Natural killer cell (primary cell): ENCODE measurements around the gene AP1S2. TPM values are rescaled to one million over a fixed set of nuclear protein-coding genes. Genes with fewer than 3 reads are reported as not detected.

Experiments used
- ATAC-seq, 3 donors: fragments of 150-1000 bp in 2 of 3; fragments of 200-7000 bp in 1 of 3; cut with Tn5 transposase; 1 replicate in 1 of 3; 2 replicates in 2 of 3; pipeline ENCODE4 v1.10.0; 2021; ENCODE audit warnings: mild to moderate bottlenecking in 2 of 3, moderate library complexity in 2 of 3
- DNase-seq, 2 donors: peaks; one replicate each; pipeline versions ENCODE4 v3.0.0 to v3.0.0-alpha.2; 2013 to 2021; ENCODE audit warnings: mixed read lengths in 1 of 2
- H3K27ac ChIP-seq: one replicate; pipeline ENCODE4 v1.5.1; 2013; ENCODE audit warnings: mild to moderate bottlenecking, low read length
- H3K27me3 ChIP-seq: one replicate; pipeline ENCODE4 v1.6.1; 2013; ENCODE audit warnings: low read length; ENCODE audit not compliant: control insufficient read depth, insufficient read depth
- H3K36me3 ChIP-seq: one replicate; pipeline ENCODE4 v1.6.1; 2013; ENCODE audit warnings: low read length; ENCODE audit not compliant: control insufficient read depth, insufficient read depth
- H3K4me1 ChIP-seq: one replicate; pipeline ENCODE4 v1.6.1; 2013; ENCODE audit warnings: low read length; ENCODE audit not compliant: control insufficient read depth, insufficient read depth
- H3K4me3 ChIP-seq: one replicate; pipeline ENCODE4 v1.5.1; 2013; ENCODE audit warnings: low read length
- H3K9me3 ChIP-seq: one replicate; pipeline ENCODE4 v1.6.1; 2013; ENCODE audit warnings: low read length; ENCODE audit not compliant: control insufficient read depth, insufficient read depth
- H3K27ac Mint-ChIP-seq, 2 donors: one replicate each; pipeline ENCODE4 v1.8.0; 2022; ENCODE audit warnings: mild to moderate bottlenecking in 2 of 2, mixed read lengths in 2 of 2, moderate library complexity in 1 of 2
- H3K27me3 Mint-ChIP-seq, 2 donors: one replicate each; pipeline ENCODE4 v1.8.0; 2022; ENCODE audit warnings: low read depth in 2 of 2, mixed read lengths in 2 of 2
- H3K36me3 Mint-ChIP-seq: one replicate; pipeline ENCODE4 v1.8.0; 2022; ENCODE audit warnings: mixed read lengths
- H3K4me1 Mint-ChIP-seq, 2 donors: one replicate each; pipeline ENCODE4 v1.8.0; 2022; ENCODE audit warnings: mixed read lengths in 2 of 2
- H3K4me3 Mint-ChIP-seq: one replicate; pipeline ENCODE4 v1.8.0; 2022; ENCODE audit warnings: mild to moderate bottlenecking, moderate library complexity, mixed read lengths
- H3K9me3 Mint-ChIP-seq, 2 donors: one replicate each; pipeline ENCODE4 v1.8.0; 2022; ENCODE audit warnings: mixed read lengths in 2 of 2
- WGBS: methylation state at CpG from one replicate; pipeline ENCODE4 v1.1.7; 2013; ENCODE audit warnings: missing lambda C conversion rate; ENCODE audit not compliant: insufficient coverage; 5-methylcytosine and 5-hydroxymethylcytosine counted together
- intact Hi-C: fragments of 100-400 bp; cut with micrococcal nuclease; formaldehyde crosslinking; loops from one replicate; pipeline ENCODE4 v1.14.2; 2022
- total RNA-seq, 4 donors: library from RNA; stranded (reverse); fragments of 120-200 nt in 1 of 4; gene quantifications; one replicate each; pipeline versions ENCODE4 v1.2.3 to v1.2.4, GENCODE V29; 2013 to 2022
- TF ChIP-seq, protein P1 (sequence below): fragments of 200-600 bp; IDR thresholded peaks from one replicate; pipeline ENCODE4 v1.8.0; 2022; ENCODE audit warnings: antibody characterized with exemption

Gene AP1S2
- total RNA-seq, 3 donors from 2014 or later (not counting 1 experiment from before 2014, with no cell fraction given), result 21.0 to 30.8 (median 25.9) TPM

DNA sequence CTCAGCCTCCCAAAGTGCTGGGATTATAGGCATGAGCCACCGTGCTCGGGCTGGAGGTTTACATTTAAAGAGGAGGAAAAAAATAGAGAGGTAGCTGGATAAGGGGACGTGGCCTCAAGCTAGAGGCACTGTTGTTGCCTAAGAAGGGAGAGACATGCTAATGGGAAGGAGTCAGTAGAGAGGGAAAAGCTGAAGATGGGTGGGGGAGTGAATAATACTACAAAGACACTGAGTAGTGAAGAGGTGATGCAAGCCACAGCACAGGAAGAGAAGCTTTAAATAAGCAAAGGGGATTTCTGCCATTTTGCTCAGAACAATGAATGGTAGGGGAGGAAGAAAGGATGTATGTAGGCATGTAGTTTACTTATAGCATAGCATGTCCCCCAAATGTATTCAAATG lies 11.5 kb upstream of the AP1S2 start:
- DNase-seq, result no peak
- Histone ChIP-seq H3K9me3 (no peaks in the 10 kb centered on the region), H3K27me3 (no peaks in the 10 kb centered on the region), H3K4me1 (no peaks in the 10 kb centered on the region), H3K27ac (no peak overlapping the region), H3K36me3 (no peaks in the 10 kb centered on the region), H3K4me3 (no peak overlapping the region)
- no peak overlapping the region for H3K4me3 Mint-ChIP-seq
- WGBS, result 93% methylated on average over 3 of the region's 3 CpGs
- H3K27ac Mint-ChIP-seq, result no peak overlapping the region
- H3K9me3 Mint-ChIP-seq, result no peaks in the 10 kb centered on the region
- no peaks in the 10 kb centered on the region for H3K36me3 Mint-ChIP-seq
- H3K27me3 Mint-ChIP-seq, result peaks cover 0 to 13% of the 10 kb centered on the region in 2 donors
- no peak for ATAC-seq
- TF ChIP-seq, protein P1, sequence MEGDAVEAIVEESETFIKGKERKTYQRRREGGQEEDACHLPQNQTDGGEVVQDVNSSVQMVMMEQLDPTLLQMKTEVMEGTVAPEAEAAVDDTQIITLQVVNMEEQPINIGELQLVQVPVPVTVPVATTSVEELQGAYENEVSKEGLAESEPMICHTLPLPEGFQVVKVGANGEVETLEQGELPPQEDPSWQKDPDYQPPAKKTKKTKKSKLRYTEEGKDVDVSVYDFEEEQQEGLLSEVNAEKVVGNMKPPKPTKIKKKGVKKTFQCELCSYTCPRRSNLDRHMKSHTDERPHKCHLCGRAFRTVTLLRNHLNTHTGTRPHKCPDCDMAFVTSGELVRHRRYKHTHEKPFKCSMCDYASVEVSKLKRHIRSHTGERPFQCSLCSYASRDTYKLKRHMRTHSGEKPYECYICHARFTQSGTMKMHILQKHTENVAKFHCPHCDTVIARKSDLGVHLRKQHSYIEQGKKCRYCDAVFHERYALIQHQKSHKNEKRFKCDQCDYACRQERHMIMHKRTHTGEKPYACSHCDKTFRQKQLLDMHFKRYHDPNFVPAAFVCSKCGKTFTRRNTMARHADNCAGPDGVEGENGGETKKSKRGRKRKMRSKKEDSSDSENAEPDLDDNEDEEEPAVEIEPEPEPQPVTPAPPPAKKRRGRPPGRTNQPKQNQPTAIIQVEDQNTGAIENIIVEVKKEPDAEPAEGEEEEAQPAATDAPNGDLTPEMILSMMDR, result no peak
- intact Hi-C loops, result no loop called here
- no peaks in the 10 kb centered on the region for H3K4me1 Mint-ChIP-seq

DNA sequence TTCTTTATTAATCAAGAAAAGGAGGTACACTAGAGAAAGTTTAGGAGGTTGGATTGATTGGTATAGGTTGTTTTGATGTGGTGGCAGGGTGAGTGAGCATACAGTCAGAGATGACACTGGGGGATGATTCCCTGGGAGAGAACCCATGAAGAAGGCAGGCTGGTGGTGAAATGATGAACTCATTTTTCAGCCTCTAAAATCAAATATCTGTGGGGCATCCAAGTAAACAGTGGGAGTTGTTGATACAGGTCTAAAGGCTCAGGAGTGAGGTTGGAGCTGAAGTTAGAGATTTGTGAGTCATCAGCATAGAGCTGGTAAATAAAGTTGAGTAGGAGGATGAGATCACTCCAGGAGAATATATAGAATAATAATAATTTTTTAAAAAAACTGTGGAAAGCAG lies 10.0 kb upstream of the AP1S2 start:
- TF ChIP-seq, protein P1, result no peak
- intact Hi-C loops, result no loop called here
- no peak overlapping the region for H3K27ac ChIP-seq
- H3K4me1 Mint-ChIP-seq, result no peaks in the 10 kb centered on the region
- no peaks in the 10 kb centered on the region for H3K27me3 ChIP-seq
- H3K9me3 Mint-ChIP-seq, result no peaks in the 10 kb centered on the region
- H3K4me3 ChIP-seq, result no peak overlapping the region
- no peaks in the 10 kb centered on the region for H3K9me3 ChIP-seq
- no peaks in the 10 kb centered on the region for H3K36me3 ChIP-seq
- no peak for DNase-seq
- H3K27me3 Mint-ChIP-seq, result peaks cover 0 to 15% of the 10 kb centered on the region in 2 donors
- H3K4me1 ChIP-seq, result no peaks in the 10 kb centered on the region
- no peak overlapping the region for H3K4me3 Mint-ChIP-seq
- no peak for ATAC-seq
- no peaks in the 10 kb centered on the region for H3K36me3 Mint-ChIP-seq
- H3K27ac Mint-ChIP-seq, result no peak overlapping the region

DNA sequence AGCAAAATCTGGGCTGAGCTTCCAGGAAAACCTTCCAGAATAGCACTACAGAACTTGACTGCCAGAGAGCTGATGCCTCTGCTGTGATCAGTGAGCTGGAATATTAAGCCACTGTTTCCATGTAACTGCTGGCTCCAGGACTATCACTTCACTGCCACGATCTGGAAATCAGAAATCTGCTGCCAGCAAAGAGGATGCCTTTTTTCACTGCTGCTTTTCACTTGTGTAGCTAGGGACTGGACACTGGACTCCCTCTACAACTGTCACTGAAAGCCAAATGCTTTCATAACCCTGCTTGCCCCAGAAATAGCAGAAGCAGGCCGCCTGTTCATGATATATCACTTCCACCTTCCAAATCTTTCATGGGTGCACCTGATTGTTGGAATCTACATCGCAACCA lies 9.4 kb upstream of the AP1S2 start:
- no peaks in the 10 kb centered on the region for H3K9me3 Mint-ChIP-seq
- peaks cover 0 to 15% of the 10 kb centered on the region in 2 donors for H3K27me3 Mint-ChIP-seq
- no peak overlapping the region for H3K27ac ChIP-seq
- DNase-seq (no peak), ATAC-seq (no peak)
- H3K4me1 Mint-ChIP-seq, result no peaks in the 10 kb centered on the region
- H3K4me1 ChIP-seq, result no peaks in the 10 kb centered on the region
- no peaks in the 10 kb centered on the region for H3K9me3 ChIP-seq
- no peak overlapping the region for H3K27ac Mint-ChIP-seq
- TF ChIP-seq, protein P1, result no peak
- no peaks in the 10 kb centered on the region for H3K27me3 ChIP-seq
- no peaks in the 10 kb centered on the region for H3K36me3 ChIP-seq
- 75% methylated on average over 3 of the region's 3 CpGs for WGBS
- intact Hi-C loops, result no loop called here
- H3K4me3 ChIP-seq, result no peak overlapping the region
- H3K4me3 Mint-ChIP-seq, result no peak overlapping the region
- H3K36me3 Mint-ChIP-seq, result no peaks in the 10 kb centered on the region

DNA sequence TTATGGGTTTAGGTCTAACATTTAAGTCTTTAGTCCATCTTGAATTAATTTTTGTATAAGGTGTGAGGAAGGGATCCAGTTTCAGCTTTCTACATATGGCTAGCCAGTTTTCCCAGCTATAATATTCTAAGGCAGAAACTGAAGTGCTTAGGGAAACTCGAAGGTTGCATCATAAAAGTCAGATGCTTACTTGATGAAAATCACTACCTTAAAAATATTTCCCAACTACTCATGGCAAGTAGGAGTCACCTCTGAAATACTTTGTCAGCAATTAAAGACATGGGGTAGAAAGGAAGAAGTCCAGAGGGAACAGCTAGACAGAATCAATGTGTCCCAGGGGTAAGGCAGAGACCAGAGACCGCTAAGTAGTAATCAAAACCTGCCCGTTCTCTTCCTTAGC lies 6.3 kb upstream of the AP1S2 start:
- TF ChIP-seq, protein P1, result no peak
- no peak for DNase-seq
- Mint-ChIP-seq H3K36me3 (no peaks in the 10 kb centered on the region), H3K27ac (no peak overlapping the region), H3K27me3 (peaks cover 0 to 25% of the 10 kb centered on the region in 2 donors), H3K4me1 (no peaks in the 10 kb centered on the region), H3K4me3 (no peak overlapping the region), H3K9me3 (no peaks in the 10 kb centered on the region)
- intact Hi-C loops, result no loop called here
- Histone ChIP-seq H3K27me3 (no peaks in the 10 kb centered on the region), H3K4me3 (no peak overlapping the region), H3K36me3 (no peaks in the 10 kb centered on the region), H3K4me1 (no peaks in the 10 kb centered on the region), H3K9me3 (no peaks in the 10 kb centered on the region), H3K27ac (no peak overlapping the region)
- WGBS, result 100% methylated on average over 1 of the region's 3 CpGs
- ATAC-seq, result no peak
